DMS79 treated with DMSO at 0.1 percent for 48 hours (cell line): ENCODE results near the gene JHY.
"Not testable (repeated sequence)": the region's sequence is repeated elsewhere in the genome, so short reads cannot be mapped to it uniquely, and the experiment has no call there.

ENCODE experiments used
- DNase-seq: peaks from one replicate; lab custom pipeline; 2025; lab: John Stamatoyannopoulos, UW

The JHY gene

DNA sequence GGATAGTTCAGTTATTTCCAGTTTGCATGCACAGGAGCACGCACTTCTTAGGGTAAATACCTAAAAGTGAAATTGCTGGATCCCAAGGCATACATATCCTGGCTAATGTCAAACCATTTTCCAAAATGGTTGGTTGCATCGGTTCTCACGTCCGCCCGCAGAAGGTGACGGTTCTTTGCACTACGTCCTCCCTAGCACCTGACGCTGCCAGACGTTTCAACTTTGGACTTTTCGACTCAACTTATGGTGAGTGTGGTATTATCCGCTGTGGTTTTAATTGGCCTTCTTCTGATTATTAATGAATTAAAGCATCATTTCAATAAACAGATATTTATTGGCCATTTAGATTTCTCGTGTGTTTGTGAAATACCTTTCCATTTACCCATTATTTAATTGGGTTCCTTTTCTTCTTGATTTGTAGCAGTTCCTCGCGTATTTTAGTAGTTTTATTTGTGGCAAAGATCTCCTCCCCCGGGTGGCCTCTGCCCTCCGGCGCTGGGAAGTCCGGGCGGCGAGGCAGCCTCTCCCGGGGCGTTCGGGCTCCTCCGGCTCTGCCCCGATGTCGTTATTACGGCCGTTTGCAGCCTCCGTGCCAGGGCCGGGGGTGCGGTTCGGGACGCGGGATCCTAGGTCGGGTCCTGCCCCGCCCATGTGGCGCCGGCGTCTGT lies at the start of gene JHY:
Gene JHY (plus strand): TSS at position 571 of the 668 bp plus-strand sequence. CDS start 3,091 bp downstream, outside the sequence.
- no peak for DNase-seq

DNA sequence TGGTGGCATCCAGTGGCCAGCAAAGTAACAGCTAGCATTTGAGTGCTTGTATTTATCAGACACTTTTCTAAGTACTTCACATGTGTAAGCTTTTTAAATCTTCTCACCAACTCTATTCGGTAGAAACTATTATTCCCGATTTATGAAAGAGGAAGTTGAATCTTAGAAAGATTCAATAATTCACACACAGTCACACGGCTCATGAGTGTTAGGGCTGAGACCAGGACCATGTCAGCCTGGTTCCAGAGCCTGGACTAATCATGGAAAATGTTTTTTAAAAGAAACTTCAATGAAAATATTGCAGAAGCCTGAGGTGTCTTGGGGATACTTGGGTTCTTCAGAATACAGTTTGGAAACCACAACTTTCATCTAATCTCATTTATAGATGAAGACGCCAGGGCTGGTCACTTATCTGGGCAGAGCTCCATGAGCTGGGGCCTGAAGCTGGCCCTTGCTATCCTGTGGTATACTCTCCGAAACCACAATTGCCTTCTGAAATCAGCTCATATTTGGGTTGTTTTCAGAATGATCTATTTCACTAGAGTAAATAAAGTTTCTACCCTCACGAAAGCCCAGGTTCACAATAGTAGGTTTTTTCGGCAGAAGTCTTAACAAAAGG lies 48.6 kb upstream of the JHY start:
- no peak for DNase-seq

DNA sequence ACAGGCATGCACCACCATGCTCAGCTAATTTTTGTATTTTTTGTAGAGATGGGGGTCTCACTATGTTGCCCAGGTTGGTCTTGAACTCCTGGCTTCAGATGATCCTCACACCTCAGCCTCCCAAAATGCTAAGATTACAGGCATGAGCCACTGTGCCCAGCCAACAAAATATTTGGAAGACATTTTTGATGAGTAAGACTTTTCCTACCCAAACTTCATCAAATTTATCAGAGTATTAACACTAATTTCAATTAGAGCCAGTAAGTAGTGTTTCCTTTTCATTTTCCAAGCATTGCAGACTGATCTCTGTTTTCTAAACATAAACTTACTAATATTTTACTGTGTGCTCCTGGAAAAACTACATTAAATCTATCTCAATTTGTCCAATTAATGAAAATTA lies 45.6 kb upstream of the JHY start:
- DNase-seq = no peak

DNA sequence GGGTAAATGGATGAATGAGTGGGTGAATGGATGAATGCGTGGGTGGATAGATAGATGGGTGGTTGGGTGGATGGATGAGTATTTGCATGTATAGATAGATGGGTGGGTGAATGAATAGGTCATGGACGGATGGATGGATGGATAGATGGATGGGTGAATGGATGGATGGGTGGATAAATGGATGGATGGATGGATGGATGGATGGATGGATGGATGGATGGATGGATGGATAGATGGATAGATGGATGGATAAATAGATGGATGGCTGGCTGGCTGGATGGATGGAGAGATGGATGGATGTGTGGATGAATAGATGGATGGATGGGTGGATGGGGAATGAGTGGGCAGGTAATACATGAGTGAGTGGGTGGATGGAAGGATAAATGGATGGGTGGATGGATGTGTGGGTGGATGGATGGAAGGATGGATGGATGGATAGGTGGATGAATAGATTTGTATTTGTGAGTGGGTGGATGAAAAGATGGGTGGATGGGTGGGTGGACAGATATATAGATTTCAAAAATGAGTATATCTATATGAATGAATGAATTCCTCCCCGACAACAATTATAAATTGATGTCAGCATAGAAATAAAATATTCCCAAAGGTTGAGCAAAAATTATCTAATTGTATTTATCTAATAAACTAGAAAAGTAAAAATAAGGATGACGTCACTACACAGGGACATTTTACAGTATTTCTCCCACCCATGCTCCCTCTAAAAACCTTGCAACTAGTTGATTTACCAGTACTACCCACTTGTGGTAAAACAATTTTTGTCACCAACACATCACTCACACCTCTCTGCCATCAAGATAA lies 44.8 kb upstream of the JHY start:
- no peak for DNase-seq

DNA sequence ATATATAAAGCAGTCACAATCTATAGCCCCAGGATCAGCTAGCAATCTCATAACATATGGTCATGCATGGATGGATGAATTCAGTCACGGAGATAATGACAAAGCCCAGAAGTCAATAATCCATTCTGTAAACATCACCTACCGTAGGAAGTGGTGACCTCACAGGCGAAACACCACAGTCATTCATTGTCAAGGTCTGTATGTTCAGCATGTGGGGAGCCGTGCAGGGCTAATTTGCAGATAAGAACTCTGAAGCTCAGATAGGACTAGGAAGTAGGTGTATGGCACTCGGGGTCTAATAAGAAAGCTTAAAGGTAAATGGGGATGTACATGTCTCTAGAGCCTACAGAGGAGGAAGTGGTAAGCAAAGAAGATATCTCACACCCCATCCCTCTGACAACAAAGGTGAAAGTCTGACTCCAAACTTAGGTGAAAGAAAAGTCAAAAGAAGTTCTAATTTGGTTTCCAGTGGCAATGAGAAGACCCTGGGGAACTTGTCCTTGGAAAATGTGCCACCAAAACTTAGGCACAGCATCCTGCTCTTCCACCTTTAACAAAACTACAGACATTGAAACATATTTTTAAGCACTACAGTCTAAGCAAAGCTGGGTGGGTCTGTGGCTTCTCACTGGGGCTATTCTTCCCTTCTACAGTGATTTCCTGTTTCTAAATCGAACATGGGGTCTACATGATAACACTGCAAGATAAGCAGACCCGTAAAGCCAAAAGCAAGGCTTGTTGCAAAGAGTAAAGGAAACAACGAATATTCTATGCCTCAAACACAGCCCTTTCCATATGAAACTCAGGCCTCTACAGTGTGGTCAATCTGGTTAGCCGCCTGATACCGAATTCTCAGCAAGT lies 39.0 kb upstream of the JHY start:
- DNase-seq = no peak

DNA sequence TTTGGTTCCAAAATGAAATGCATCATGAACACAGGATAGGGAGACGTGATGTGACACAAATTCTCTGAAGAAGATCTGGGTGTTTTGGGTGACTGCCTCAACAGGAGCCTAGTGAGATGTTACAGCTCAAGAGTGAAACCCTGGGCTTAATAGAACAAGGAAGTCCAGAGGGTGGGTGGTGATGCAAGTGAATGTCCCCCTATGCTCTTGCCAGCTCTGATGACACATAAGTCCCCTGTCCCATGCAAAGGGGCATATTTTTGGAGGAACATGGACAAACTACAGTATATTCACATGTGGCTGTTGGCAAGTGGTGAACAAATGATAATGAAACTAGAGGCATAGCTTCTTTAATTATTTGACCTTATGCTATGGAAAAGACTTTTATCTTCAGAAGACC lies 35.1 kb upstream of the JHY start:
- no peak for DNase-seq

DNA sequence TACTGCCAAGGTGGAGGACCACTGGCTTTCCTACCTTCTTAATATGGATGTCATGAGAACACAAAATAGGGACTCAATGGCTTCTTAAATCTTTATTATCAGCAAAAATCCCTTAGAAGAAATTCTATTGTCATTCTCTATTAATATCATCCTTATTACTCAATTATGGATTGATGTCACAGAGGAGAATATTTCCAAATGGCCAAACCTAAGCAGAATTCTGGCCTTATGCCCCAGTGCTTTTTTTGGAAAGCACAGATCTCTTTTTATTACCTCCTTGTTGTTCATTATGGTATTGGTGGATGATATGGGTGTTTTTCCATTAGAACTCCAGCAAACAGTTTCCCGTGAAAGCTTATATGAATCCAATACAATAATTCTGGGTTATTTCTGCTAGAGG lies 34.4 kb upstream of the JHY start:
- DNase-seq = no peak

DNA sequence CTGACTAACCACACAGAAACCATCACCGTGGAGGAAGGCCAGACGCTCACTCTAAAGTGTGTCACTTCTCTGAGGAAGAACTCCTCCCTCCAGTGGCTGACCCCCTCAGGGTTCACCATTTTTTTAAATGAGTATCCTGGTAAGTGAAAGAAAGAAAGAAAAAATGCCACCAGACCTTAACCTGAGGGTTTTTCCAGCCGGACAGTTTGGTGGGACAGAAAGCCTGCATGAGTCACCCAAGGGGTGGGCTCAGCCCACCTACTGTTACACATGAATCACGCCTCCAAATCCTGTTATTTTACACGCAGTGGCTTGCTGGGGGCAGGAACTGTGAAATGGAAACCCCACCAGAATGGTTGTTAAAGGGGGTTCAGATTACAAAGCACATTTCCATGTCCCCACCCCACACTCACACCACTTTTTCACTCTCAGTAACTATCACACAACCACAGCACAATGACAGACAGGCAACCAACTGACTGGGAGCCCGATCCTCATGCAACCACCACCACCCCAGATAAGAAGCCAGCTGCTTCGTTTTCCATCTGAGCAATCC lies 32.4 kb upstream of the JHY start:
- DNase-seq = no peak

DNA sequence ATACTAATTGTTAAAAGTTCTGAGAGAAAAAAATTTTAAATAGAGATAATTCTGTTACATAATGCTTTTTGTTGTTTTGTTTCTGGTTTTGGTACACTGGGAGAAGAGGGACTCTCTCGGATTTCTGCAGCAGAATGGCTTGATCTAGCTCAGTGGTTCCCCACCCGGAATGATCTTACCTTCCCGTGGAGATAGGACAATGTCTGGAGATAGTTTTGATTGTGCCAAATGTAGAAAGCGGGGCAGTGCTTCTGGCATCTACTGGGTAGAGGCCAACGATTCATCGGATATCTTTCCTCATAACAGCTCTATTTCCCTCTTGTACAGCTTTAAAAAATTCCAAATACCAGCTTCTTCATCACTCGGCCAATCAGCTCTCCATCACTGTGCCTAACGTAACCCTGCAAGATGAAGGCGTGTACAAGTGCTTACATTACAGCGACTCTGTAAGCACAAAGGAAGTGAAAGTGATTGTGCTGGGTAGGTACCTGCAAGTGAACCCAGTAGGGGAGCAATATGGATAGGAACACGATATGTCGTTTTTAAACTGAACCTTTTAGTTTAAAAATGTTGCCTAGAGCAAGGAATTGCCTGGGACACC lies 31.1 kb upstream of the JHY start:
- DNase-seq = no peak

DNA sequence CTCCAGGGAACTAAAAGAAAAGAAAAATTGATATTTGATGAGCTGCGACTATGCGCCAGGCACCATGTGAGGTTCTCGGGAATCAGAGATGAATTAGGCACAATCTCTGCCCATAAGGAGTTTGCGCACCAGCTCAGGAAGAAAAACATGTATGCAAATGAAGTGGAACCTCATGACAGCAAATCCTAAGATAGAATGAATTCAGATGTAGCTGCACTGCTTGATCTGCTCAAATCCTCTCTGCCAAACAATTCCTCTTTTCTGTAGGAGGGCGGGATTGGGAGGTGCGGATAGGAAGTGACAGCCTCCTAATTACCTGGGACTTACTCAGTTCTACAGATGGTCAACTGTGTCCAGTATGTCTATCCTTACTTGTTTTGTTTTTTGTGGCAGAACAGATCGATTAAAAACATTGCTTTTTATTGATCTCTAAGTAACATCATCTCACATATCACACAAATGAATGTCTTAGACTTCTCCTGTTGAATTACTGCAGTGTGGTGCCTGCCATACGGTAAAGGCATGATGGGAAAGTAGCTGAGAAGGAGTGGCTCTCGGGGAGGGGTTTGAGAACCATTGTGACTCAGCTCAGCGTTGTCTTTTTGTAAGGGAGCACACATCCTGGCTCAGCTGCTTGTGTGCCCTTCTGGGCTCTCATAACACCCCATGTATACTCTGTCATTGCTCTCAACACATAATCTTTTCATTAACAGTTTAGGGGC lies 30.3 kb upstream of the JHY start:
- DNase-seq = no peak

DNA sequence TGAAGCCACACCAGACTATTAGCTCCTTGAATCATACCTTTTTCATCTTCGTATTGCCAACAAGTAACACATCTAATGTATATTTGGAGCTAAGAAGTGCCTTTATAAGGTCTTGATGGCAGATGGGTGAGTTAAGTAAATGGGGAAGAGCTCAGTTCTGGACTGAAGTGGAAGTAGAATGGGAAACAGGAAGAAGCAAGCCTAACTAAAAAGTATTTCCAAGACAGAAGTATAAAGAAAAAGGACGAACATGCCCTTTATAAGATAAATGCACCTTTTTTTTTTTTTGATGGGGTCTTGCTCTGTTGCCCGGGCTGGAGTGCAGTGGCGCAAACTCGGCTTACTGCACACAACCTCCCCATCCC lies 29.8 kb upstream of the JHY start:
- no peak for DNase-seq

DNA sequence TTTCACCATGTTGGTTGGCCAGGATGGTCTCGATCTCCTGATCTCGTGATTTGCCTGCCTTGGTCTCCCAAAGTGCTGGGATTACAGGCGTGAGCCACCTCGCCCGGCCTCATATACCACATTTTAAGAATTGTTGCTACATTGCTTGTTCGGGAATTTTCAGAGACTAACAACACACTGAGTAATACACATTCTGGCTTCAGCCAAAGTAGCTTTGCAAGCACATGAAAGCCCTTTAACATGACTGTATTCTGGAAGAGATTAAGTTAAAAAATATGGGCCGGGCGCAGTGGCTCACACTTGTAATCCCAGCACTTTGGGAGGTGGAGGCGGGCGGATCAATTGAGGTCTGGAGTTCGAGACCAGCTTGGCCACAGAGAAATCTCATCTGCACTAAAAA lies 29.3 kb upstream of the JHY start:
- no peak for DNase-seq

DNA sequence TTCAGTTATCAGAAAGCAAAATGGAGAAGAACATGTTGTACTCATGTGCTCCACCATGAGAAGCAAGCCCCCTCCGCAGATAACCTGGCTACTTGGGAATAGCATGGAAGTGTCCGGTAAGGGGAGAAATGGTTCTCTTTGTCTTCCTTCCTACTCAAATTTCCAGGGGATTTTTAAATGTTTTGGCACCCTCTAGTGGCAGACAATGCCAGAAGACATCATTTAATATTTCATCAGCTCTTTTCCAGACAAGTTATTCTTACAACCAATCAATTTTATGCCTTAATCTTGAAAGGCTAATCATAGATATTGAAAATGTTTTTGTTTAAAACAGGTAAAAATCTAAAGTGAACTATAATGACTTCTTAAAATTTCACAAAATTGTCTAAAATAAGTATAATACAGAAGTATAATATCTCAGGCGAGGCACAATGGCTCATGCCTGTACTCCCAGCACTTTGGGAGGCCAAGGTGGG lies 28.6 kb upstream of the JHY start:
- DNase-seq = peak; percentile 95

DNA sequence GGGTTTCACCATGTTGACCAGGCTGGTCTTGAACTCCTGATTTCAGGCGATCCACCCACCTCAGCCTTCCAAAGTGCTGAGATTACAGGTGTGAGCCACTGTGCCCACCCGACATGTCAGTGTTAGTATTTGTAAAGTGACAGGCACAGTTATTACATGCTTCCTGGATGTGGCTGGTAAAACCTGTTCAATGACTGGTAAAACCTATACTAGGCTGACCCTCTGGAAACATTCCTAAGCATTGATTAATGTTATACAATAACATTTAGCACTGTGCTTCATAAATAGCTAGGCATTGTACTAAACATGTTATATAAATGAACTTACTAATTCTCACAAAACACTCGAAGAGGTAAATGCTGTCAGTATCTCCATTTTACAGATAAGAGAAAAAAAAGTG lies 20.9 kb upstream of the JHY start:
- no peak for DNase-seq

DNA sequence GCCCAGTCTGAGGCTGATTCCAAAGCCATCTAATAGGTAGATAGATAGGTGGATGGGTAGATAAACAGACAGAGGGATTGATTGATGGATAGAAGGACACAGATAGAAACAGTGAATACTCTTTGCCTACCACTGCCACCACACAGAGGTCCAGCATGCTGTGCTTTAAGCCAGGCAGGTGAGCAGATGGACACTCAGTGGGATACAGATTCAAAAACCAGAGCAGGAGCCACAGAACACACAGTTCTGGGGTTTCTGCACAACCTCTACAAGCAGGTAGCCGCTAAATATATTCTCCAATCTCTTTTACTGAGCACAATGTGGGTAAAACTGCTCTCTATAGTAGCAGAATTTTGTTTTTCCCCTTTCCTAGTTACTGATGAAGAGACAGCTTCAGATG lies 20.5 kb upstream of the JHY start:
- no peak for DNase-seq

DNA sequence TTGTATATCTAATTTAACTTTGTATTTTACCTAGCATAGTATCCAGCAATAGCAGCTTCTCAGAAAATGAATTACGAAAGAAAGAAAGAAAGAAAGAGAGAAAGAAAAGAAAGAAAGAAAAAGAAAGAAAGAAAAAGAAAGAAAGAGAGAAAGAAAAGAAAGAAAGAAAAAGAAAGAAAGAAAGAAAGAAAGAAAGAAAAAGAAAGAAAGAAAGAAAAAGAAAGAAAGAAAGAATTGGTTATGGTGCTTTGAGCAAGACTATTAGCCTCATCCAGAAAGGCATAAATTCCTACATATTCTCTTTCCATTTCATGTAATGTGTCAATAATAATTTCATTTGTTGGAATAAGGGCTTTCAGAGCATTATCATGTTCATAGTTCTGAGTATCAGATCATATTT lies 19.4 kb upstream of the JHY start:
- DNase-seq = not testable (repeated sequence)

DNA sequence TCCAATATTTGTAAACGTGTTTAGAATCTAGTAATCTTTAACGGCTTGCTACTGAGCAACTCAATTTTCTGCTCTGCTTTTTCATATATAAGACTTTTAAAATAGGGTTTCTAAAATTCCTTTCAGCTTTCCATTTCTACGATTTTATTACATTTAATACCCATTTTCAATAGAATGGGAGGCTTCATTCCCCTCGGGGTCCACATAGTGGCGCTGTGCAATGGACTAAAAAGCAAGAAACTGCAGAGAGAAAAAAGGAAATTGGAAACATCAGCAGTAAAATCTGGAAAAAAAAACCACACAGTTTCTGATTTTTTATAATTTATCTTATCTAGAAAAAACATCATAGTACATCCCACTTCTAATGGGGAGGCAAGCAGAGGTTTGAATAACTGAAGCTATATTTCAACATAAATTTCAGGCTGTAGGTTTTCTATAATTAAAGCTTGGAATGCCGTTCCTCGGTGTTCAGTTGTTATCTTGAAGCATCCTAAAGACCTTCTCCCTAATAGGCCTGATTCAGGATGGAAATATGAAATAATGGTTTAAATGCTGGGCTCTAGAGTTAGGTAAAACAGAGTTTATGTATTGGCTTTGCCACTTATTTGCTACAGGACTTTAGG lies 18.7 kb upstream of the JHY start:
- DNase-seq = peak; percentile 55

DNA sequence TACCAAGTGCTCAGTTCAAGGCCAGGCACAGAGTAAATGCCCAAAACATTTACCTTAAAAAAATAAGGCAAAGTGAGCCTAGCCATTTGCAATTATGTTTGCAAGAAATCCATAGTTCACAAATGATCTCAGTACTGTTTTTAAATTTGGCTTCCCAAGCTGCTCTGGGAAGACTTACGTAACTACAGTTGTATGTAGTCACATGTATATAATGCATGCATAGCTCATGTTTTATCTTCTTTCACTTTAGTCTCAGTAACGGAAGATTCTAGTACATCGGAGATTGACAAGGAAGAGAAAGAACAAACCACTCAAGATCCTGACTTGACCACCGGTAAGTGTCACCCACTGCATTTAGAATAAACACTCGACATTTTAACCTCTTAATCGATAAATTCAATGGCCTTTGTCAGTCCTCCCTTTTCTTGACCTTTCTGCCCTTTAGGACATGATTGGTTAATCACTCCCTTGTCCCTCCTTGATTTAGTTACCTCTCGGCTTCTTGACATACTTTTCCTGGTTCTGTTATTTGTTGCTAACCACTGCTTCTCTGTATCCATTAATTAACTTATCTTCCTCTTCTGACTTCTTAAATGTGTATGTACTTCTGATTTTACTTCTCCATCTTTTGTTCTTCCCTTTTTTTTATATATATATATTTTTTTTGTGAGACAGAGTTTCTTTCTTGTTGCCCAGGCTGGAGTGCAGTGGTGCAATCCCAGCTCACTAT lies 18.0 kb upstream of the JHY start:
- DNase-seq = no peak

DNA sequence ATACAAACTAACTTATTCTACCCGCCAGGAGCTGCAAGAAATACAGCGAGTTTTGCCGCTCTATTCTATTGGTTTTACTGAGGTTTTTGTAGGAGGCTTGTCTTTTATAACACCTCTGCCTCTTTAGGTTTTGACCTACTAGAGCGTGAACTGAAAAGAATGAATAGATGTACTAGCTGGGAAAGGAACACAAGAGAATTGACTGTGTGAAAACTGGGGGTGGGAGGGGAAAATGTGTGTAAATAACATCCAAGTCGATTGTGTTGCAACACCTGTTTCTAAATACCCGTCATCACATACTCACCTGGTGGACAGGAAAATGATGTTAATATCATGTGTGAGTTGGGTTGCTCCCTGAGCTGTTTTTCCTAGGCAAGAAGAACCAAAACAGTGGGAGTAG lies 12.9 kb upstream of the JHY start:
- no peak for DNase-seq

DNA sequence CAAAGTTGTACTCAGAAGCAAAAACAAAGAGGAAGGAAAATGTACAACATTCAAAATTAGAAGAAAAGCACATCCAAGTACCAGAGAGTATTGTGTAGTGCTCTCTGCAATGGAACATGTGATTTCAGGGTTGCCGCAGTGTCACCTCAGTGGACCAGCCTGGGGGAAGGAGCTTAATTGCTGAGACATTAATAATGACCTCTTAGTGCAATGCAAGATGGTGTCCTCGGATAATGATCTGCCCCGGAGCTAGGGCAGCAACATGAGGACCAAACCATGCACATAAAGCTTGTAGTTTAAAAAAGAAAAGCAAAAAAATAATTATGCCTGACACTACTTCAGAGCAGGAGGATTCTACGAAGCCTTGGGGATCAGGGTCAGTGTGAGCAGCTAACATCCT lies 11.3 kb upstream of the JHY start:
- DNase-seq = no peak
